Body of pancreas (tissue), 4 donors: Measurements from ENCODE around the gene KIF26A. TPM values are rescaled to one million over a fixed set of nuclear protein-coding genes. Genes with fewer than 3 reads are reported as not detected.

Experiments
- ATAC-seq: fragments of 150-250 bp; one replicate; pipeline ENCODE4 v1.9.1; 2016
- DNase-seq, 4 donors: peaks; one replicate each; pipeline ENCODE4 v3.0.0-alpha.2; 2019
- H3K27ac ChIP-seq, 4 donors: fragments of 200-600 bp; sonication (generic); 1 replicate in 3 of 4; 2 replicates in 1 of 4; pipeline versions ENCODE4 v1.5.1 to v1.6.1; 2016 to 2019; ENCODE audit warnings: mild to moderate bottlenecking in 1 of 4, mixed read lengths in 1 of 4, moderate library complexity in 1 of 4
- H3K27me3 ChIP-seq, 2 donors: fragments of 200-600 bp; sonication (generic); one replicate each; pipeline ENCODE4 v1.6.0; 2016; ENCODE audit warnings: mild to moderate bottlenecking in 1 of 2
- H3K36me3 ChIP-seq, 2 donors: fragments of 200-600 bp; sonication (generic); replicated peaks in 1 of 2; 2 replicates each; pipeline ENCODE4 v1.5.1; 2016; ENCODE audit warnings: low read depth in 2 of 2; ENCODE audit not compliant: insufficient read depth in 1 of 2
- H3K4me1 ChIP-seq: fragments of 200-600 bp; sonication (generic); one replicate; pipeline ENCODE4 v1.6.0; 2016
- H3K4me3 ChIP-seq, 2 donors: fragments of 200-600 bp; sonication (generic); 1 replicate in 1 of 2; 2 replicates in 1 of 2; pipeline ENCODE4 v1.5.1; 2016 to 2019
- H3K9me3 ChIP-seq, 3 donors: fragments of 200-600 bp; sonication (generic); 1 replicate in 2 of 3; 2 replicates in 1 of 3; pipeline ENCODE4 v1.5.1; 2016
- CTCF ChIP-seq, 7 experiments: fragments of 450-650 bp in 4 of 7; fragments of 200-600 bp in 3 of 7; sonication (generic) in 3 of 7; IDR thresholded peaks; one replicate each; pipeline ENCODE4 v1.5.1; 2016 to 2019; ENCODE audit warnings: antibody characterized with exemption in 7 of 7
- POLR2A ChIP-seq, 3 donors: fragments of 450-650 bp; IDR thresholded peaks; one replicate each; pipeline ENCODE4 v1.6.1; 2016; ENCODE audit warnings: antibody characterized with exemption in 3 of 3, mild to moderate bottlenecking in 2 of 3
- WGBS, 2 donors: methylation state at CpG; one replicate each; pipeline ENCODE4 v1.1.5; 2017; 5-methylcytosine and 5-hydroxymethylcytosine counted together
- intact Hi-C: fragments of 100-400 bp; cut with DNase I; formaldehyde crosslinking; loops from one replicate; pipeline ENCODE4 v1.15.1; 2023
- total RNA-seq, 2 donors: library from RNA; depleted of rRNA; stranded (reverse); fragments of >200 nt; gene quantifications; one replicate each; pipeline ENCODE4 v1.1.0, GENCODE V29; 2016

KIF26A gene
- total RNA-seq, 2 donors from 2014 or later, result 14.8 to 17.1 TPM

GRCh38 chr14:104149617-104150135, 11.3 kb downstream of the KIF26A start:
- TF ChIP-seq CTCF (IDR thresholded peaks at IDR 0.05) (no peak), POLR2A (IDR thresholded peaks at IDR 0.05) (no peak)
- Histone ChIP-seq H3K27me3 (no peaks in the 10 kb centered on the region), H3K9me3 (no peaks in the 10 kb centered on the region), H3K36me3 (no peaks in the 10 kb centered on the region), H3K4me3 (no peak overlapping the region), H3K4me1 (peaks cover 47% of the 10 kb centered on the region), H3K27ac (peak overlapping the region in 1 of 4 donors; percentile 5)
- peak in 1 of 4 donors; percentile 50 for DNase-seq
- intact Hi-C loops, result loop anchor here (10.0 kb wide), 1 partner anchor 215 kb away; no protein-coding TSS in a partner anchor
- ATAC-seq, result no peak
- WGBS, 2 donors, result 41 to 63% methylated on average over 4 to 12 of the region's 12 CpGs

GRCh38 chr14:104150136-104151025, 12.0 kb downstream of the KIF26A start:
- Histone ChIP-seq H3K27ac (peak overlapping the region in 3 of 4 donors; percentile 19 to 68 (median 58)), H3K36me3 (no peaks in the 10 kb centered on the region), H3K27me3 (no peaks in the 10 kb centered on the region), H3K4me3 (no peak overlapping the region), H3K9me3 (no peaks in the 10 kb centered on the region), H3K4me1 (peaks cover 47% of the 10 kb centered on the region)
- TF ChIP-seq POLR2A (IDR thresholded peaks at IDR 0.05), result no peak
- TF ChIP-seq CTCF (IDR thresholded peaks at IDR 0.05), result peak in 1 of 7 experiments; percentile 29
- WGBS, 2 donors, result 47 to 81% methylated on average over 10 to 18 of the region's 19 CpGs
- DNase-seq (peak in 3 of 4 donors; percentile 35 to 75 (median 50)), ATAC-seq (no peak)
- intact Hi-C loops, result no loop called here

DNA sequence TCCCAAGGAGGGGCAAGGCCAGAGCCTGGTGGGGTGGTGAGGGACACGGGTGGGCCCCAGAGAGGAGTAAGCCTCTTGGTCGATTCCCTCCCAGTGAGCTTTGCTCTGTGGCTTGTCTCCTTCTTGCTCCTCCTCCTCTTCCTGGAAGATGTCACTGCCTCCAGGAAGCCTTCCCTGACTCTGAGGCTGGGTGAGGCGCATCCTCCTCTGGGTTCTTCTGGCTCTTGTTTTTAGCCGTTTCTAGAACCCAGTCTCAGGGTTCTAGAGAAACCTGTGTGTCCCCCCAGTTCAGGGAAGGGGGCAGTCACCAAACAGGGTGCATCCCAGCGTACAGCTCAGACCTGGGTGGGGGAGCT, 12.6 kb downstream of the KIF26A start:
- no peaks in the 10 kb centered on the region for H3K27me3 ChIP-seq
- intact Hi-C loops, result no loop called here
- ATAC-seq (no peak), DNase-seq (no peak)
- WGBS, 2 donors, result 78 to 91% methylated on average over 4 to 5 of the region's 5 CpGs
- no peaks in the 10 kb centered on the region for H3K9me3 ChIP-seq
- TF ChIP-seq CTCF (IDR thresholded peaks at IDR 0.05) (no peak), POLR2A (IDR thresholded peaks at IDR 0.05) (no peak)
- peaks cover 47% of the 10 kb centered on the region for H3K4me1 ChIP-seq
- no peaks in the 10 kb centered on the region for H3K36me3 ChIP-seq
- H3K27ac ChIP-seq, result peak overlapping the region in 3 of 4 donors; percentile 19 to 68 (median 58)
- no peak overlapping the region for H3K4me3 ChIP-seq

DNA sequence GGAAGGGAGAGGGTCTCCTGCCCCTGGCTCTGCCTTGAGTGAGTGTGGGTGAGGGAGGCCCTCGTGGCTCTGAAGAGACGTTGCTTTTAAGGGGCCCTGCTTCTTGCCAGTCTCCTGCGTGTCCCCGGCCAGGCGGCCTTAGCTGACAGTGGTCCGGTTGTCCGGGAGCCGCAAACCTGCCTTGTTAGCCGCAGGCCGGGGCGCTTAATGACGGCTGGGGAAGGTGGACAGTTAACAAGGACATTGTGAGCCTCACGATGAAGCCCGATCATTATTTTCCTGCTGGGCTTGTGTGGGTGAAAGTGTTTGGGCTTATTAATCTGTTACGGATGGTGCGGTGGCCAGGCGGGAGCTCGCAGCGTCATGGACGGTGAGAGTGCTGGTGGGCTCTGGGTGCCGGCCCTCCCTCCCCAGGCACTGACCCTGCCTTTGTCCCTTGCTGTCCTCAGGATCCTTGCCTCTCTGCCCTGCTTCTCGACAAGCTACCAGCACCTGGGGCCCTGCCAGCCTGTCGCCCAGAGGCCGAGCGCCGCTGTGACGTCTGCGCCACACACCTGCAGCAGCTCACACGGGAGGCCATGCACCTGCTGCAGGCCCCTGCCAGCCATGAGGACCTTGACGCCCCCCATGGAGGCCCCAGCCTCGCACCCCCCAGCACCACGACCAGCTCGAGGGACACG, 13.3 kb downstream of the KIF26A start:
- Histone ChIP-seq H3K9me3 (no peaks in the 10 kb centered on the region), H3K4me3 (no peak overlapping the region), H3K36me3 (no peaks in the 10 kb centered on the region), H3K4me1 (peaks cover 47% of the 10 kb centered on the region), H3K27ac (peak overlapping the region; percentile 19 to 68 (median 60)), H3K27me3 (no peaks in the 10 kb centered on the region)
- DNase-seq (peak; percentile 67 to 89 (median 76)), ATAC-seq (peak; percentile 73)
- WGBS, 2 donors, result 52 to 64% methylated on average over 3 to 32 of the region's 34 CpGs
- intact Hi-C loops, result no loop called here
- no peak for TF ChIP-seq CTCF (IDR thresholded peaks at IDR 0.05)
- TF ChIP-seq POLR2A (IDR thresholded peaks at IDR 0.05), result no peak
